LNCaP clone FGC (cell line): Measurements from ENCODE around the gene AATF.

Experiments
- DNase-seq: peaks from one replicate; pipeline ENCODE4 v3.0.0-alpha.2; 2011; ENCODE audit warnings: low read depth
- H3K4me3 ChIP-seq: 2 replicates; pipeline ENCODE4 v1.5.1; 2011; ENCODE audit warnings: mild to moderate bottlenecking, low read depth, low read length, control low read depth
- TF ChIP-seq, protein P1 (sequence below): IDR thresholded peaks from 2 replicates; pipeline ENCODE4 v1.5.1; 2012; ENCODE audit warnings: mild to moderate bottlenecking; ENCODE audit not compliant: control insufficient read depth, insufficient read depth; ENCODE audit errors: extremely low read depth

Gene AATF, protein sequence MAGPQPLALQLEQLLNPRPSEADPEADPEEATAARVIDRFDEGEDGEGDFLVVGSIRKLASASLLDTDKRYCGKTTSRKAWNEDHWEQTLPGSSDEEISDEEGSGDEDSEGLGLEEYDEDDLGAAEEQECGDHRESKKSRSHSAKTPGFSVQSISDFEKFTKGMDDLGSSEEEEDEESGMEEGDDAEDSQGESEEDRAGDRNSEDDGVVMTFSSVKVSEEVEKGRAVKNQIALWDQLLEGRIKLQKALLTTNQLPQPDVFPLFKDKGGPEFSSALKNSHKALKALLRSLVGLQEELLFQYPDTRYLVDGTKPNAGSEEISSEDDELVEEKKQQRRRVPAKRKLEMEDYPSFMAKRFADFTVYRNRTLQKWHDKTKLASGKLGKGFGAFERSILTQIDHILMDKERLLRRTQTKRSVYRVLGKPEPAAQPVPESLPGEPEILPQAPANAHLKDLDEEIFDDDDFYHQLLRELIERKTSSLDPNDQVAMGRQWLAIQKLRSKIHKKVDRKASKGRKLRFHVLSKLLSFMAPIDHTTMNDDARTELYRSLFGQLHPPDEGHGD

DNA sequence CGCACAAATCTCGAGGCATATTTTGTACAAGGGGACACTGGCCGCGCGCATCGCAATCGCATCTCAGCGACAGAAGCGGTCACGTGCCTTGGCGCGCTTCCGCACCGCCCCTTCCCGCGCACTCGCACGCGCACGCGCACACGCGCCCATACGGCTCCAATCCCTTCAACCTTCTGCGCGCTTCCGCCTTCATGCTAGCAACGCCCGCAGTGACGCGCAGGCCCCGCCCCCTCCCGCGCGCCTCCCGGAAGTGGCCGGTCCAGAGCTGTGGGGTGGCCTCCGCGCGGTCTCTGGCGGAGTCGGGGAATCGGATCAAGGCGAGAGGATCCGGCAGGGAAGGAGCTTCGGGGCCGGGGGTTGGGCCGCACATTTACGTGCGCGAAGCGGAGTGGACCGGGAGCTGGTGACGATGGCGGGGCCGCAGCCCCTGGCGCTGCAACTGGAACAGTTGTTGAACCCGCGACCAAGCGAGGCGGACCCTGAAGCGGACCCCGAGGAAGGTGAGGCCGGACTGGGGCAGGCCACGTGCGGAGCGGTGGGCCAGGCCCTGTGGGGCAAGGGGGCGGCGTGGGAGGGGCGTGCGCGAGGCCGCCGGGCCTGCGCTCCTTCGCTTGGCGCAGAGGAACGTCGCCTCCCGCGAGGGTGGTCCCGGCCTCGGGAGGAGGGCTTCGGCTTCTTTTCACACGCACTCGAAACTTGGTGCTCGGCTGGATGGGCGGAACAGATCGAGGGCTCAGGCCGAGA lies at the start of gene AATF:
TSS of gene AATF (plus strand) at position 238 of the 744 bp plus-strand sequence. CDS start at position 410, 172 bp downstream.
- peak within 1 kb of the TSS; percentile 92 for H3K4me3 ChIP-seq
- DNase-seq = peak; percentile 87
- TF ChIP-seq, protein P1, sequence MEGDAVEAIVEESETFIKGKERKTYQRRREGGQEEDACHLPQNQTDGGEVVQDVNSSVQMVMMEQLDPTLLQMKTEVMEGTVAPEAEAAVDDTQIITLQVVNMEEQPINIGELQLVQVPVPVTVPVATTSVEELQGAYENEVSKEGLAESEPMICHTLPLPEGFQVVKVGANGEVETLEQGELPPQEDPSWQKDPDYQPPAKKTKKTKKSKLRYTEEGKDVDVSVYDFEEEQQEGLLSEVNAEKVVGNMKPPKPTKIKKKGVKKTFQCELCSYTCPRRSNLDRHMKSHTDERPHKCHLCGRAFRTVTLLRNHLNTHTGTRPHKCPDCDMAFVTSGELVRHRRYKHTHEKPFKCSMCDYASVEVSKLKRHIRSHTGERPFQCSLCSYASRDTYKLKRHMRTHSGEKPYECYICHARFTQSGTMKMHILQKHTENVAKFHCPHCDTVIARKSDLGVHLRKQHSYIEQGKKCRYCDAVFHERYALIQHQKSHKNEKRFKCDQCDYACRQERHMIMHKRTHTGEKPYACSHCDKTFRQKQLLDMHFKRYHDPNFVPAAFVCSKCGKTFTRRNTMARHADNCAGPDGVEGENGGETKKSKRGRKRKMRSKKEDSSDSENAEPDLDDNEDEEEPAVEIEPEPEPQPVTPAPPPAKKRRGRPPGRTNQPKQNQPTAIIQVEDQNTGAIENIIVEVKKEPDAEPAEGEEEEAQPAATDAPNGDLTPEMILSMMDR = no peak

DNA sequence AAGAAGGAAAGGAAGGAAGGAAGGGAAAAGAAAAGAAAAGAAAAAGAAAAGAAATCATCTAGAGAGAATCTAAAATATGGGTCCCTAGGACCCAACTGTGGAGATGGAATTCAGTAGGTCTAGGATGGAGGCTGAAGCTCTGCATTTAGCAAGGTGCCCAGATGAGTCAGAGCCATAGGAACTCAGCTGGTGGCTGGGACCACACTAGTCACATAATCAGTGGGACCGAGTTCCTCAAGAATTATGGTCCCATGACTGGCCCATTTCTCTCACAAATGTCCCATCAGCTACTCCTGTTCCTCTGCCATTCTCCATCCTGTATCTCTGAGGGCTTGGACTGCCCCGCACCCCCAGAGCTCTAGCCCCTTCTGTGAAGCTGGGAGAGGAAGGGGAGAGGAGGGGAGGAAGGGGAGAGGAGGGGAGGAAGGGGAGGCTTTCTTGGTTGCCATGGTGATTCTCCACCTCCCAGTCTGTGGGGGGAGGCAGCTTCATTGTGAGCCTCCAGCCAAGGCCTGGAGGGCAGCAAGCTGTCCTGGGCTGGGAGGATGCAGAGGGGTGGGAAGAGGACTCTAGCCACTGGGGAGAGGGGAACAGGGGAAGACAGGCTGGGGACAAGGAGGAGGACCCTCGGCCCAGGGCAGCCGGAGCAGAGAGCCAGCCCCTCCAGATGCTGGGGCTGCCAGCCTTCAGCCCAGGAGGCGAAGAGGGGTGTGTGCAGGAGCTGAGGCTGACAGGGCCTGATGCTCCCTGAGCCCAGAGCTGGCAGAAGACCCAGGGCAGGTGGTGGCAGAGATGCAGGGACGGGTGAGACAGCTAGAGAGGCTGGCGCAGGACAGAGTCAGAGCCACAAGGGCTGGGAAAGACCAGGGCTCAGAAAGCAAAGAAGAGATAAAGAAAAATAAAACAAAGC lies 49.2 kb upstream of the AATF start:
- TF ChIP-seq, protein P1 = no peak
- no peak overlapping the region for H3K4me3 ChIP-seq
- DNase-seq = no peak

DNA sequence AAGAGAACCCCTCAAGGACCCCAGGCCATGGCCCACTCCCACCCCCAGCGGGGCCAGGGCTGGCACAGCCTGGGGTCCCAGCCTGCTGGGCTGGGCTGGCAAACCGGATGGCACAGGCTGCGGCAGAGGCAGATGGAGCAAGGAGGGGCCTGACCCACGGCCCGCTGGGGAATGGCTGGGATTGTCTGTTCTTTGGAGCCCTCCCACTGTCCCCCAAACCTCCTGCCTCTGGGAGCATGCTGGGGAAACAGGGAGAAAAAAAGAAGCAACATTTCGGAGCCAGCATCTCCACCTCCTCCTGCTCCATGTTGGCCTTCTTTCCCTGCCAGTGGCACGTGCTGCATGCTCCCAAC lies 48.6 kb upstream of the AATF start:
- no peak overlapping the region for H3K4me3 ChIP-seq
- TF ChIP-seq, protein P1 = no peak
- no peak for DNase-seq

DNA sequence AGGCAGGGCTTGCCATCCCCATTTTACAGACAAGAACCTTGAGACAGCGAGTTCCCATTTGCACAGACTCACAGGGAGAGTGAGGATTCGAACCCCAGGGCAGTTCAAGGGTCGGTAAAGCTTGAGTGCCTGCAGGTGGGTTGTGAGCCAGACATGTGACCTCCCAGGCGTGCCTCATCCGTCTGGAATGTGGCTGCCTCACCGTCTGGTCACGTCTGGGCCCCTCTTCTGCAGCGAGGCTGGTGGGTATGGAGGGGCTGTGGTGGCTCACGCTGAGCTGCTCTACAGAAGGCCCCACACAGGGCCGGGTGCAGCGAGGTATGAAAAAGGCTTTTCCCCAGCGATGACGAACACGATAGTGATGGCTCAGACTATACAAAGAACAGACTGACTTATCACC lies 47.2 kb upstream of the AATF start:
- no peak overlapping the region for H3K4me3 ChIP-seq
- TF ChIP-seq, protein P1 = no peak
- no peak for DNase-seq

DNA sequence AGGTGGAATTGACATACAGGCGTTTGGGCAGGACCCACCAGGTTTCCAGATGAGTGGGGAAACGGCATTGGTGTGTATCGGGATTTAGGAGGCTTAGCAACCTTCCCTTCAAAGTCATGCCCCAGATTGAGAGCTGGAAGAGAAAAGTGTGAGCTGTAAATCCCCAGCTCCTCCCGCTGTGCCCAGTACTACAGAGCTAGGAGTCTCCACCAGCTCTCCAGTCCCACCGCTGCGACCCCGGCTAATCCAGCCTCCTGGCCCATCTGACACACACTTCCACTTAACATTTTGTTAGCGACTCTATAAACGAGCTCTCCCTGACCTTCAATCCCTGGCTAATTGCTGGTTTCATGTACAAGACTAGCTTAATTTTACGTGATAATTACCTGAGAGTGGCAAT lies 41.3 kb upstream of the AATF start:
- TF ChIP-seq, protein P1 = no peak
- no peak overlapping the region for H3K4me3 ChIP-seq
- DNase-seq = no peak

DNA sequence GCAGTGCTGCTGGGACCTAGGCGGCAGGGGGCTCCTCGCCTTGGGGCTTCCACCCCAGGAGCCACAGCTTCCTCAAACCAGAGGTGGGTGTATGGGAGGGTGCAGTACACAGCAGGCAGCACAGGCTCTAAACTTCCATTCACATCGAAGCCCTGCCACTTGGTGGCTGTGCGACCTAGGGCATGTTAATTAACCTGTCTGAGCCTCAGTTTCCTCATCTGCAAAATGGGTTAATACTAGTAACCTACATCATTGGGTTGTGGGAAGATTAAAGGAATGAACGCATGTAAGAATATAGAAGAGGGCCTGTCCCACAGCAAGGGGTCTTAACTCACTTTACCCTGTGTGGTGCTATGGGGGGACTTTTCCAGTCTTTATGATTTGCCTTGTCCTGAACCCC lies 38.2 kb upstream of the AATF start:
- no peak overlapping the region for H3K4me3 ChIP-seq
- TF ChIP-seq, protein P1 = no peak
- no peak for DNase-seq
